ENCODE results near the gene MYH11. TPM values are rescaled to one million over a fixed set of nuclear protein-coding genes. Genes with fewer than 3 reads are reported as not detected.

The MYH11 gene
- total and polyA plus RNA-seq, 2 donors (not counting 1 experiment from before 2014, with no cell fraction given), result 1.3 to 14.5 TPM

- Histone ChIP-seq H3K4me3 (replicated peaks in 1 of 4; ENCODE audit: control extremely low read depth in 1 of 4, insufficient read depth in 1 of 4, low read depth in 3 of 4, low read length in 4 of 4) (no peak overlapping the region), H3K27me3 (ENCODE audit: control insufficient read depth, insufficient read depth, low read length) (no peaks in the 10 kb centered on the region), H3K4me1 (ENCODE audit: control insufficient read depth, extremely low read depth, insufficient read depth, low read length) (peaks cover 13% of the 10 kb centered on the region), H4K20me1 (ENCODE audit: control insufficient read depth, extremely low read depth, insufficient read depth, low read length) (no peaks in the 10 kb centered on the region), H3K9ac (ENCODE audit: insufficient read depth, low read length) (no peak overlapping the region), H2AFZ (ENCODE audit: low read length) (no peak overlapping the region), H3K36me3 (ENCODE audit: control insufficient read depth, insufficient read depth, low read length) (no peaks in the 10 kb centered on the region), H3K9me3 (ENCODE audit: control insufficient read depth, insufficient read depth, low read depth, low read length) (no peaks in the 10 kb centered on the region), H3K4me2 (ENCODE audit: extremely low read depth, insufficient read depth, low read length) (no peak overlapping the region), H3K79me2 (ENCODE audit: control insufficient read depth, insufficient read depth, low read length) (peaks cover 57% of the 10 kb centered on the region), H3K27ac (ENCODE audit: insufficient read depth, low read length) (no peak overlapping the region)
- TF ChIP-seq EZH2 (IDR thresholded peaks at IDR 0.05; ENCODE audit: low read length, missing control alignments) (no peak), CTCF (conservative IDR thresholded peaks at IDR 0.05 in 1 of 2, IDR thresholded peaks at IDR 0.05 in 1 of 2; ENCODE audit: low read depth in 1 of 2, low read length in 2 of 2) (no peak)
- no peak for DNase-seq (ENCODE audit: low read depth in 2 of 2)
Measured at GRCh38 chr16:15654591-15654990, 202.2 kb downstream of the MYH11 start.

- Histone ChIP-seq H2AFZ (ENCODE audit: low read length) (no peak overlapping the region), H3K4me1 (ENCODE audit: control insufficient read depth, extremely low read depth, insufficient read depth, low read length) (peaks cover 14% of the 10 kb centered on the region), H3K27ac (ENCODE audit: insufficient read depth, low read length) (no peak overlapping the region), H3K27me3 (ENCODE audit: control insufficient read depth, insufficient read depth, low read length) (no peaks in the 10 kb centered on the region), H3K9me3 (ENCODE audit: control insufficient read depth, insufficient read depth, low read depth, low read length) (no peaks in the 10 kb centered on the region), H3K4me3 (replicated peaks in 1 of 4; ENCODE audit: control extremely low read depth in 1 of 4, insufficient read depth in 1 of 4, low read depth in 3 of 4, low read length in 4 of 4) (no peak overlapping the region), H3K36me3 (ENCODE audit: control insufficient read depth, insufficient read depth, low read length) (no peaks in the 10 kb centered on the region), H3K4me2 (ENCODE audit: extremely low read depth, insufficient read depth, low read length) (peak overlapping the region; percentile 26), H4K20me1 (ENCODE audit: control insufficient read depth, extremely low read depth, insufficient read depth, low read length) (no peaks in the 10 kb centered on the region), H3K9ac (ENCODE audit: insufficient read depth, low read length) (no peak overlapping the region), H3K79me2 (ENCODE audit: control insufficient read depth, insufficient read depth, low read length) (peaks cover 50% of the 10 kb centered on the region)
- DNase-seq (ENCODE audit: low read depth in 2 of 2), result peak; percentile 92 to 99
- no peak for TF ChIP-seq EZH2 (IDR thresholded peaks at IDR 0.05; ENCODE audit: low read length, missing control alignments)
- TF ChIP-seq CTCF (conservative IDR thresholded peaks at IDR 0.05 in 1 of 2, IDR thresholded peaks at IDR 0.05 in 1 of 2; ENCODE audit: low read depth in 1 of 2, low read length in 2 of 2), result no peak
Measured at GRCh38 chr16:15653227-15653626, 203.6 kb downstream of the MYH11 start.

Other genes starting within 250 kb of the MYH11 start
- gene MARF1, start 213.9 kb downstream of the MYH11 start, total RNA-seq, result 13.6 and 18.8 TPM in 2 replicates
- 14.0 and 14.6 TPM in 2 replicates for gene MARF1, start 213.9 kb downstream of the MYH11 start, polyA plus RNA-seq
- 18.0 and 23.8 TPM in 2 replicates for gene NDE1, start 206.8 kb downstream of the MYH11 start, total RNA-seq
- gene NDE1, start 206.8 kb downstream of the MYH11 start, polyA plus RNA-seq, result 24.0 and 33.4 TPM in 2 replicates
- gene CEP20, start 31.6 kb upstream of the MYH11 start, total RNA-seq, result 56.2 and 60.9 TPM in 2 replicates
- gene CEP20, start 31.6 kb upstream of the MYH11 start, polyA plus RNA-seq, result 42.9 and 56.6 TPM in 2 replicates
- 73.2 and 178 TPM in 2 replicates for gene ABCC1, start 92.6 kb upstream of the MYH11 start, total RNA-seq
- gene ABCC1, start 92.6 kb upstream of the MYH11 start, polyA plus RNA-seq, result 54.1 and 82.1 TPM in 2 replicates

All from fibroblast of lung (primary cell).